HCT116 (cell line): ENCODE measurements around the gene PRKAG2. TPM values are rescaled to one million over a fixed set of nuclear protein-coding genes. Genes with fewer than 3 reads are reported as not detected.

Experiments used
- ATAC-seq: fragments of 200-7000 bp; cut with Tn5 transposase; 2 replicates; pipeline ENCODE4 v1.9.1; 2020; ENCODE audit warnings: mild to moderate bottlenecking, moderate library complexity
- BruUV-seq: library from RNA; stranded (reverse); fragments of 400-500 nt; replicated peaks from 2 replicates; lab custom pipeline; 2021; lab: Mats Ljungman, UMichigan
- CTCF ChIA-PET: fragments of 300-600 bp; sonication (Branson Sonifier 250); formaldehyde crosslinking; loops from one replicate; lab custom pipeline; 2021; ENCODE audit warnings: antibody characterized with exemption; lab: Charles Lee
- POLR2A ChIA-PET: fragments of 300-600, 350-600 bp; sonication (Branson Sonifier 250); formaldehyde crosslinking; loops from one replicate; lab custom pipeline; 2021; ENCODE audit warnings: antibody characterized with exemption; lab: Charles Lee
- RAD21 ChIA-PET, 2 experiments: fragments of 300-600 bp; sonication (Branson Sonifier 250); formaldehyde crosslinking; loops; one replicate each; lab custom pipeline; 2023; ENCODE audit warnings: low total read pairs in 2 of 2; ENCODE audit not compliant: uncharacterized antibody in 2 of 2, unreplicated experiment in 2 of 2, low non-redundant PET in 1 of 2; lab: Charles Lee
- DNase-seq: peaks from one replicate; pipeline ENCODE4 v3.0.0-alpha.2; 2010; ENCODE audit warnings: low read depth, low spot score
- H2AFZ ChIP-seq: fragments of 200-600 bp; shearing (Covaris generic), sonication (generic); 2 replicates; pipeline ENCODE4 v1.6.1; 2017; ENCODE audit warnings: low read depth, mixed run types, mixed read lengths, antibody characterized with exemption, low read length; ENCODE audit not compliant: poor library complexity, severe bottlenecking
- H3K27ac ChIP-seq: 2 replicates; pipeline ENCODE4 v1.5.1; 2012; ENCODE audit warnings: low read depth, low read length
- H3K27me3 ChIP-seq: fragments of 200-600 bp; sonication (generic); 2 replicates; pipeline ENCODE4 v1.6.1; 2016; ENCODE audit warnings: mixed run types, low read length, mixed read lengths; ENCODE audit not compliant: insufficient read depth
- H3K36me3 ChIP-seq, 2 experiments: fragments of 200-500 bp in 1 of 2; fragments of 200-600 bp in 1 of 2; sonication (Bioruptor generic) in 1 of 2; sonication (generic) in 1 of 2; 2 replicates each; pipeline versions ENCODE4 v1.5.1 to v1.6.1; 2014 to 2016; ENCODE audit warnings: low read length in 2 of 2, inconsistent platforms in 1 of 2, mixed read lengths in 1 of 2, mixed run types in 1 of 2; ENCODE audit not compliant: insufficient read depth in 2 of 2, control insufficient read depth in 1 of 2
- H3K4me1 ChIP-seq, 2 experiments: fragments of 200-600 bp in 1 of 2; sonication (generic) in 1 of 2; 2 replicates each; pipeline versions ENCODE4 v1.5.1 to v1.6.1; 2012 to 2017; ENCODE audit warnings: low read length in 2 of 2, inconsistent platforms in 1 of 2, mild to moderate bottlenecking in 1 of 2, mixed read lengths in 1 of 2, mixed run types in 1 of 2, moderate library complexity in 1 of 2; ENCODE audit not compliant: insufficient read depth in 2 of 2, control insufficient read depth in 1 of 2
- H3K4me2 ChIP-seq: fragments of 200-600 bp; sonication (generic); 2 replicates; pipeline ENCODE4 v1.6.1; 2017; ENCODE audit warnings: mixed run types, low read length, mixed read lengths
- H3K4me3 ChIP-seq, 2 experiments: fragments of 200-600 bp in 1 of 2; sonication (generic) in 1 of 2; replicated peaks in 1 of 2; 2 replicates each; pipeline ENCODE4 v1.5.1; 2011 to 2016; ENCODE audit warnings: low read length in 2 of 2, control low read depth in 1 of 2, low read depth in 1 of 2, mild to moderate bottlenecking in 1 of 2, mixed read lengths in 1 of 2, mixed run types in 1 of 2
- H3K79me2 ChIP-seq: fragments of 200-600 bp; sonication (generic); 2 replicates; pipeline ENCODE4 v1.6.1; 2017; ENCODE audit warnings: mild to moderate bottlenecking, mixed run types, low read length, moderate library complexity, mixed read lengths; ENCODE audit not compliant: insufficient read depth
- H3K9ac ChIP-seq: fragments of 200-600 bp; sonication (generic); 2 replicates; pipeline ENCODE4 v1.6.1; 2016; ENCODE audit warnings: low read length, mixed read lengths
- H3K9me2 ChIP-seq: fragments of 200-600 bp; sonication (generic), shearing (Covaris generic); 2 replicates; pipeline ENCODE4 v1.6.1; 2017; ENCODE audit warnings: mixed run types, mild to moderate bottlenecking, moderate library complexity; ENCODE audit not compliant: insufficient read depth
- H3K9me3 ChIP-seq, 2 experiments: fragments of 200-500 bp in 1 of 2; fragments of 200-600 bp in 1 of 2; sonication (Bioruptor generic) in 1 of 2; sonication (generic) in 1 of 2; 2 replicates each; pipeline ENCODE4 v1.6.1; 2014 to 2017; ENCODE audit warnings: low read length in 2 of 2, mixed read lengths in 2 of 2, inconsistent platforms in 1 of 2, low read depth in 1 of 2, mild to moderate bottlenecking in 1 of 2, mixed run types in 1 of 2, moderate library complexity in 1 of 2; ENCODE audit not compliant: control insufficient read depth in 1 of 2, insufficient read depth in 1 of 2
- H4K20me1 ChIP-seq: fragments of 200-600 bp; sonication (generic), shearing (Covaris generic); 2 replicates; pipeline ENCODE4 v1.6.1; 2017; ENCODE audit warnings: mixed run types, mild to moderate bottlenecking, moderate library complexity; ENCODE audit not compliant: insufficient read depth
- CBX3 ChIP-seq: IDR thresholded peaks from 2 replicates; pipeline ENCODE4 v1.6.1; 2012; ENCODE audit warnings: low read depth
- CEBPB ChIP-seq: IDR thresholded peaks from 2 replicates; pipeline ENCODE4 v1.6.1; 2012; ENCODE audit warnings: low read depth
- EZH2 ChIP-seq: fragments of 200-600 bp; sonication (generic); IDR thresholded peaks from 2 replicates; pipeline ENCODE4 v1.6.1; 2017; ENCODE audit warnings: antibody characterized with exemption, mixed run types
- EZH2phosphoT487 ChIP-seq: fragments of 200-600 bp; IDR thresholded peaks from 2 replicates; pipeline ENCODE4 v1.6.1; 2018; ENCODE audit warnings: antibody characterized with exemption, borderline replicate concordance
- POLR2A ChIP-seq: IDR thresholded peaks from 2 replicates; pipeline ENCODE4 v1.7.0; 2011; ENCODE audit warnings: borderline replicate concordance; ENCODE audit not compliant: insufficient read depth, insufficient read length; ENCODE audit errors: extremely low read depth
- RAD21 ChIP-seq: IDR thresholded peaks from 2 replicates; pipeline ENCODE4 v1.6.1; 2012; ENCODE audit warnings: low read depth, mild to moderate bottlenecking
- SP1 ChIP-seq: IDR thresholded peaks from 2 replicates; pipeline ENCODE4 v1.6.1; 2012; ENCODE audit warnings: low read depth
- TCF7L2 ChIP-seq: IDR thresholded peaks from 2 replicates; pipeline ENCODE4 v1.7.0; 2011; ENCODE audit warnings: borderline replicate concordance, inconsistent platforms; ENCODE audit not compliant: insufficient read depth, insufficient read length; ENCODE audit errors: extremely low read depth
- YY1 ChIP-seq: IDR thresholded peaks from 2 replicates; pipeline ENCODE4 v1.6.1; 2011; ENCODE audit warnings: low read length, low read depth, moderate library complexity, mild to moderate bottlenecking; ENCODE audit not compliant: insufficient replicate concordance; ENCODE audit errors: extremely low read depth
- ZFX ChIP-seq: fragments of 450-650 bp; IDR thresholded peaks from 2 replicates; pipeline ENCODE4 v1.6.1; 2017
- intact Hi-C: fragments of 100-400 bp; cut with micrococcal nuclease; formaldehyde crosslinking; loops from 2 replicates; pipeline ENCODE4 v1.10.0; 2022
- total RNA-seq: library from RNA; stranded (reverse); gene quantifications from one replicate; pipeline ENCODE4 v1.2.1, GENCODE V29; 2021; ENCODE audit not compliant: unreplicated experiment
- TF ChIP-seq, protein P1 (sequence below): IDR thresholded peaks from 2 replicates; pipeline ENCODE4 v1.6.1; 2012; ENCODE audit warnings: low read depth
- TF ChIP-seq, protein P2 (sequence below): IDR thresholded peaks from 2 replicates; pipeline ENCODE4 v1.6.1; 2012
- TF ChIP-seq, protein P3 (sequence below): IDR thresholded peaks from 2 replicates; pipeline ENCODE4 v1.6.1; 2011; ENCODE audit warnings: mild to moderate bottlenecking, low read length, moderate library complexity; ENCODE audit not compliant: insufficient replicate concordance; ENCODE audit errors: extremely low read depth

The PRKAG2 gene
- total RNA-seq, 1 experiment from 2014 or later = 23.6 TPM

DNA sequence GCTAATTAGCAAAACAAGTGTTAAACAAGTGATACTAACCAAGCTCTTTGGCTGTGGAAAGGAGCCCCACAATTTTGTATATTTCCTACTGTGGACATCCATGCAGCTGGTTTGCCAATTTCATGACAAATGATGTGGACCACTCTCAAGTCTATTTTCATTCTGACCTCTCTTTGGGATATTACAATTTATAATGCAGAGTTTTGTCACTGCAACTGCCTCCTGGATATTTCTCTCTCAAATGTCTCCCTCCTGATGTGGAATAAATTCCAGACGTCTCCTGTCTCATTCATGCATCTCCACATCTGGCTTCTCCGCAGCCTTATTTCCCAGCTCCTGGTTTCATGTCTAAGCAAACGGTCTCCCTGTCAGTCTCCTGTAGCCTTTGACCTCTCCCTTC lies 276.6 kb downstream of the PRKAG2 start (continued):
- TF ChIP-seq, protein P1, sequence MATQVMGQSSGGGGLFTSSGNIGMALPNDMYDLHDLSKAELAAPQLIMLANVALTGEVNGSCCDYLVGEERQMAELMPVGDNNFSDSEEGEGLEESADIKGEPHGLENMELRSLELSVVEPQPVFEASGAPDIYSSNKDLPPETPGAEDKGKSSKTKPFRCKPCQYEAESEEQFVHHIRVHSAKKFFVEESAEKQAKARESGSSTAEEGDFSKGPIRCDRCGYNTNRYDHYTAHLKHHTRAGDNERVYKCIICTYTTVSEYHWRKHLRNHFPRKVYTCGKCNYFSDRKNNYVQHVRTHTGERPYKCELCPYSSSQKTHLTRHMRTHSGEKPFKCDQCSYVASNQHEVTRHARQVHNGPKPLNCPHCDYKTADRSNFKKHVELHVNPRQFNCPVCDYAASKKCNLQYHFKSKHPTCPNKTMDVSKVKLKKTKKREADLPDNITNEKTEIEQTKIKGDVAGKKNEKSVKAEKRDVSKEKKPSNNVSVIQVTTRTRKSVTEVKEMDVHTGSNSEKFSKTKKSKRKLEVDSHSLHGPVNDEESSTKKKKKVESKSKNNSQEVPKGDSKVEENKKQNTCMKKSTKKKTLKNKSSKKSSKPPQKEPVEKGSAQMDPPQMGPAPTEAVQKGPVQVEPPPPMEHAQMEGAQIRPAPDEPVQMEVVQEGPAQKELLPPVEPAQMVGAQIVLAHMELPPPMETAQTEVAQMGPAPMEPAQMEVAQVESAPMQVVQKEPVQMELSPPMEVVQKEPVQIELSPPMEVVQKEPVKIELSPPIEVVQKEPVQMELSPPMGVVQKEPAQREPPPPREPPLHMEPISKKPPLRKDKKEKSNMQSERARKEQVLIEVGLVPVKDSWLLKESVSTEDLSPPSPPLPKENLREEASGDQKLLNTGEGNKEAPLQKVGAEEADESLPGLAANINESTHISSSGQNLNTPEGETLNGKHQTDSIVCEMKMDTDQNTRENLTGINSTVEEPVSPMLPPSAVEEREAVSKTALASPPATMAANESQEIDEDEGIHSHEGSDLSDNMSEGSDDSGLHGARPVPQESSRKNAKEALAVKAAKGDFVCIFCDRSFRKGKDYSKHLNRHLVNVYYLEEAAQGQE = no peak
- TF ChIP-seq YY1 (no peak), ZFX (no peak), EZH2phosphoT487 (no peak), EZH2 (no peak), CBX3 (no peak), RAD21 (no peak)
- TF ChIP-seq, protein P2, sequence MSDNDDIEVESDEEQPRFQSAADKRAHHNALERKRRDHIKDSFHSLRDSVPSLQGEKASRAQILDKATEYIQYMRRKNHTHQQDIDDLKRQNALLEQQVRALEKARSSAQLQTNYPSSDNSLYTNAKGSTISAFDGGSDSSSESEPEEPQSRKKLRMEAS = no peak

DNA sequence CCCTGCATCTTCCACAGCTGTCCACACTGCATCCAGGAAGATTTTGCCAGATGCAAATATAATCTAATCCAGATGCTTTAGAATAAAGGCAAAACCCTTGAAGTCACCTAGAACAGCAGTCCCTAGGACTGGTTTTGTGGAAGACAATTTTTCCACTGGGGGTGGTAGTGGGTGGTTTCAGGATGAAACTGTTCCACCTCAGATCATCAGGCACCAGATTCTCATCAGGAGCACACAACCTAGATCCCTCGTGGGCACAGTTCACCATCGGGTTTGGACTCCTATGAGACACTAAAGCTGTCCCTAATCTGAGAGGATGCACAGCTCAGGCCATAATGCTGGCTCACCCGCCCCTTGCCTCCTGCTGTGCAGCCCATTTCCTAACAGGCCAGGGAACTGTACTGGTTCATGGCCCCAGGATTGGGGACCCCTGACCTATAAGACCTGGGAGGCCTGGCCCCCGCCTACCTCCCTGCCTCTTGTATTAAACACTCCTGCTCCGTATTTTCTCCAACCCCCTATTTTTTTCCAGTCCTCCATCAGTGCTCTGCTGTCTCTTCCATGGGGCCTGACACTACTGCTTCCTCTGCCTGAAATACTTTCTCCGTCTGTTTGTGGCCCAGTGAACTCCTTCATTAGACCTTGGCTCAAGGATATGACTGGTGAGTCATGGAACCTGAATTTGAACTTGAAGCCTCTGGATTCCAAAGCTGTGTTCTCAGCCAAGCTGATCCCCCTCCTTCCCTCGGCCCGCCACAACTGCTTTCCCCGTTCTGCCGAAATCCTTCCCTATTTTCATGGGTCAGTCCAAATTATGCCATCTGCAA lies 277.3 kb downstream of the PRKAG2 start:
- ATAC-seq (peak; percentile 79), DNase-seq (peak; percentile 68)
- 0 out of 4 replicates have a peak, but pooled peaks cover 0 to 3% of the 10 kb centered on the region in 2 experiments for H3K36me3 ChIP-seq
- H3K9ac ChIP-seq = peak overlapping the region; percentile 60
- H3K27ac ChIP-seq = peak overlapping the region; percentile 82
- ChIA-PET POLR2A (no interaction called here), RAD21 (no interaction called here), CTCF (interaction anchor here (1.0 kb wide), 1 partner anchor 20 kb away, joined by 3 read pairs; no protein-coding TSS in a partner anchor)
- intact Hi-C loops = no loop called here
- peak overlapping the region; percentile 13 to 48 for H3K4me3 ChIP-seq
- no peaks in the 10 kb centered on the region for H3K27me3 ChIP-seq
- no peaks in the 10 kb centered on the region for H4K20me1 ChIP-seq
- no peaks in the 10 kb centered on the region for H3K9me3 ChIP-seq
- no TSS peak for BruUV-seq
- peaks cover 40% of the 10 kb centered on the region for H3K79me2 ChIP-seq
- H3K4me1 ChIP-seq = peaks cover 52 to 79% of the 10 kb centered on the region in 2 experiments
- H3K4me2 ChIP-seq = peak overlapping the region; percentile 85
- H2AFZ ChIP-seq = no peak overlapping the region
- H3K9me2 ChIP-seq = no peaks in the 10 kb centered on the region
- TF ChIP-seq, protein P1 = no peak
- TF ChIP-seq, protein P3, sequence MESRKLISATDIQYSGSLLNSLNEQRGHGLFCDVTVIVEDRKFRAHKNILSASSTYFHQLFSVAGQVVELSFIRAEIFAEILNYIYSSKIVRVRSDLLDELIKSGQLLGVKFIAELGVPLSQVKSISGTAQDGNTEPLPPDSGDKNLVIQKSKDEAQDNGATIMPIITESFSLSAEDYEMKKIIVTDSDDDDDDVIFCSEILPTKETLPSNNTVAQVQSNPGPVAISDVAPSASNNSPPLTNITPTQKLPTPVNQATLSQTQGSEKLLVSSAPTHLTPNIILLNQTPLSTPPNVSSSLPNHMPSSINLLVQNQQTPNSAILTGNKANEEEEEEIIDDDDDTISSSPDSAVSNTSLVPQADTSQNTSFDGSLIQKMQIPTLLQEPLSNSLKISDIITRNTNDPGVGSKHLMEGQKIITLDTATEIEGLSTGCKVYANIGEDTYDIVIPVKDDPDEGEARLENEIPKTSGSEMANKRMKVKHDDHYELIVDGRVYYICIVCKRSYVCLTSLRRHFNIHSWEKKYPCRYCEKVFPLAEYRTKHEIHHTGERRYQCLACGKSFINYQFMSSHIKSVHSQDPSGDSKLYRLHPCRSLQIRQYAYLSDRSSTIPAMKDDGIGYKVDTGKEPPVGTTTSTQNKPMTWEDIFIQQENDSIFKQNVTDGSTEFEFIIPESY = no peak
- TF ChIP-seq CBX3 = peak; percentile 41; the same call in 1 of the 2 replicates
- TF ChIP-seq CEBPB = peak; percentile 33; the same call in 1 of the 2 replicates
- TF ChIP-seq POLR2A = no peak
- TF ChIP-seq SP1 = peak; percentile 77
- no peak for TF ChIP-seq TCF7L2
